ENCODE data around the gene PRODH2.

DNA sequence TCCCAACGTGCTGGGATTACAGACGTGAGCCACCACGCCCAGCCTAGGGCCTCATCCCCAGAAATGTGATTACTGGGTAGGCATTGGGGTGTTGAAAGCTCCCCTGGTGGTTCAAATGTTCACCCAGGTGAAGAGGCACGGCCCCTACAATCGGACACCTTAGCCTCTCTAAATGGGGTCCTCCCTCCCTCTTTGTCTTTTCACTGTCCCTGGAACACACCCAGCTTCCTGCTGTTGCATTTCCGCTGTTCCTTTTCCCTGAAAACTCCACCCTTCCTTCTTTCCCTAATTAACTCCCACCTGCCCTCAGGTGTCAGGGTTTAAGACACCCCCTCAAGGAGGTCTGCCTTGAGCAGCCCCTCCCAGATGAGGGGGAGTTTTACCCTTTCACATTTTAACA lies 3.6 kb upstream of the PRODH2 start:
- TF ChIP-seq, protein P1, sequence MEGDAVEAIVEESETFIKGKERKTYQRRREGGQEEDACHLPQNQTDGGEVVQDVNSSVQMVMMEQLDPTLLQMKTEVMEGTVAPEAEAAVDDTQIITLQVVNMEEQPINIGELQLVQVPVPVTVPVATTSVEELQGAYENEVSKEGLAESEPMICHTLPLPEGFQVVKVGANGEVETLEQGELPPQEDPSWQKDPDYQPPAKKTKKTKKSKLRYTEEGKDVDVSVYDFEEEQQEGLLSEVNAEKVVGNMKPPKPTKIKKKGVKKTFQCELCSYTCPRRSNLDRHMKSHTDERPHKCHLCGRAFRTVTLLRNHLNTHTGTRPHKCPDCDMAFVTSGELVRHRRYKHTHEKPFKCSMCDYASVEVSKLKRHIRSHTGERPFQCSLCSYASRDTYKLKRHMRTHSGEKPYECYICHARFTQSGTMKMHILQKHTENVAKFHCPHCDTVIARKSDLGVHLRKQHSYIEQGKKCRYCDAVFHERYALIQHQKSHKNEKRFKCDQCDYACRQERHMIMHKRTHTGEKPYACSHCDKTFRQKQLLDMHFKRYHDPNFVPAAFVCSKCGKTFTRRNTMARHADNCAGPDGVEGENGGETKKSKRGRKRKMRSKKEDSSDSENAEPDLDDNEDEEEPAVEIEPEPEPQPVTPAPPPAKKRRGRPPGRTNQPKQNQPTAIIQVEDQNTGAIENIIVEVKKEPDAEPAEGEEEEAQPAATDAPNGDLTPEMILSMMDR (IDR thresholded peaks at IDR 0.05 in 4 of 5, conservative IDR thresholded peaks at IDR 0.05 in 1 of 5), result no peak
- TF ChIP-seq POLR2A (IDR thresholded peaks at IDR 0.05), result no peak
